PFSK-1 (cell line): ENCODE results near the gene IKZF1.

ENCODE experiments used
- FOXP2 ChIP-seq: optimal IDR thresholded peaks from 2 replicates; pipeline ENCODE3; 2011; ENCODE audit warnings: borderline replicate concordance, control low read depth, inconsistent platforms; ENCODE audit not compliant: insufficient read depth; ENCODE audit errors: extremely low read length, extremely low read depth
- POLR2AphosphoS5 ChIP-seq: IDR thresholded peaks from 2 replicates; pipeline ENCODE4 v1.6.1; 2012; ENCODE audit warnings: low read depth, mild to moderate bottlenecking, control low read depth, low read length, moderate library complexity
- REST ChIP-seq, 2 experiments: IDR thresholded peaks; 2 replicates each; pipeline versions ENCODE4 v1.6.1 to v1.8.0; 2011 to 2012; ENCODE audit warnings: low read depth in 2 of 2, low read length in 2 of 2, control low read depth in 1 of 2, inconsistent platforms in 1 of 2, mild to moderate bottlenecking in 1 of 2, moderate library complexity in 1 of 2; ENCODE audit not compliant: insufficient read depth in 1 of 2
- SIN3A ChIP-seq: IDR thresholded peaks from 2 replicates; pipeline ENCODE4 v1.6.1; 2012; ENCODE audit warnings: mild to moderate bottlenecking, low read length, moderate library complexity, borderline replicate concordance; ENCODE audit not compliant: insufficient read depth
- TAF1 ChIP-seq: IDR thresholded peaks from 2 replicates; pipeline ENCODE4 v1.6.1; 2012; ENCODE audit warnings: low read length, control low read depth, borderline replicate concordance; ENCODE audit not compliant: insufficient read depth

IKZF1 gene

DNA sequence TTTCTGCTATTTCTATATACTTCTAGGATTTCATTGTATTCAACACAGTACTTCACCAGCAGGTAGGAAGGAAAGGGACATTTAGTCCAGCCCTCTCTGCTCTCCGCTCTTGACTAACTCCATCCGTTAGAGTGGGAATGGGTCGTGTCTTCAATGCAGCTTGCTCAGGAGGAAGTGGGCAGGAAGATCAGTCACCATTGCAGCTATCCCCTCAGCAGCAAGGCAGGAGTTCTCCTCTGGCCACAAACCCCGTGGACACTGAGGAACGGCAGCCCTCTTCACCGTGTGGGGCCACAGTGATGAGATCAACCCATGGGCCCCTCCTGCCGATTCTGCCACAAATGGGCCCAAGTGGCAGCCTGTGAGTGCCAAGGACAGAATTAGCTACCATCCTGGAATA lies 30.2 kb upstream of the IKZF1 start:
- TF ChIP-seq TAF1 (no peak), SIN3A (no peak), REST (IDR thresholded peaks at IDR 0.05; ENCODE audit: insufficient read depth in 1 of 2, low read depth in 2 of 2, low read length in 2 of 2) (no peak), POLR2AphosphoS5 (no peak), FOXP2 (no peak)

DNA sequence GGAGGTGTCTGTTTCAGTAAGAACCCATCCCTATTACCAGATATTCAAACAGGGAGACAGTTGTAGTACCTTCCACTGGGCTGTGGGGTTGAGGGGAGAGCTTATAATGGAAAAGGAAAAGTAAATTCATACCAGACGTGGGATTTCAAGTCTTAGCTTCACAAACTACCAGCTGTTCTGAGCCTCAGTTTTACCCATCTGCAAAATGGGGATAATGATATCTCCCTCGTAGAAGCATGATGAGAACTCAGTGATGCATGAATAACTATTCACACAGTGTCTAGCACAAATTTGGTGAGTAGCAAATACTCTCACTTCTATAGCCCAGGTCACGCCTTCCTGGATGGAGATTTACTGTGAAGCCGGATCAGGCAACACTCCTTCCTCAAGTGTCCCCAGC lies 29.1 kb upstream of the IKZF1 start:
- no peak for TF ChIP-seq SIN3A
- no peak for TF ChIP-seq FOXP2

DNA sequence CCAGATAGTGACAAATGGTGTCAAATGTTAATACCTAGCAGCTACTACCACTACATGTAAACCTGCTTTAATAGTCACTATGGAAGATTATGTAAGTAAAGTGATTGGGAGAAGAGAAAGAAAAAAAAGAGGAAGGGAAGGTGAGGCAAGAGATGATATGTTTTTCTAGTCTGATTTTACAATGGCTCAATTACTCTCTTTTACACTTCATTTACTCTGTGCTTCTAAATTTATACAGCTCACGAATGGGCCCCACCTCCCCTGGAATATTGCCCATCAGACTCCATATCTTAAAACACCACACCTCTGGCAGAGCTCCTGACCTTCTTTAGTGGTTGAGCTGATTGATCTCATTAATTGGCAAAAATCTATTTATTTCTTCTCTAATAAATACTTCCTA lies 28.0 kb upstream of the IKZF1 start:
- TF ChIP-seq TAF1 (no peak), REST (IDR thresholded peaks at IDR 0.05; ENCODE audit: insufficient read depth in 1 of 2, low read depth in 2 of 2, low read length in 2 of 2) (no peak), FOXP2 (no peak), POLR2AphosphoS5 (no peak), SIN3A (no peak)

DNA sequence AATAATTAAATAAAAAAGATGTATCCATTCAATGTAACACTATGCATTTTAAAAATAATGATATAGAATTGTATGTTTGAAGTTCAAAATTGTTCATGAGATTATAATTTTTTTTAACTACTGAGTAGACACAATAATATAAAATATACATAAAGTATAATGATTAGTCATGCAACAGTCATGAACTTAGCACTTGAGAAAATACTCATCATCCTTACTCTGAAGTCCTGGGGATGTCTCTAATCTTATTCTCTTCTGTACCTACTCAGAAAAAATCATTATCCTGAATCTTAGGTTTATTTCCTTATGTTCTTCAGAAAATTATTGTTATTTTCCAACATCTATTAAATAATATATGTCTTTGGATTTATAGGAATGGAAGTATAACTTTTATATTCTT lies 26.4 kb upstream of the IKZF1 start:
- no peak for TF ChIP-seq POLR2AphosphoS5
- no peak for TF ChIP-seq REST (IDR thresholded peaks at IDR 0.05; ENCODE audit: insufficient read depth in 1 of 2, low read depth in 2 of 2, low read length in 2 of 2)
- TF ChIP-seq FOXP2: no peak
- no peak for TF ChIP-seq SIN3A
- no peak for TF ChIP-seq TAF1

GRCh38 chr7:50281680-50282445 lies 22.7 kb upstream of the IKZF1 start:
- TF ChIP-seq REST (IDR thresholded peaks at IDR 0.05; ENCODE audit: insufficient read depth in 1 of 2, low read depth in 2 of 2, low read length in 2 of 2) (no peak), SIN3A (no peak), TAF1 (no peak), FOXP2 (no peak)

DNA sequence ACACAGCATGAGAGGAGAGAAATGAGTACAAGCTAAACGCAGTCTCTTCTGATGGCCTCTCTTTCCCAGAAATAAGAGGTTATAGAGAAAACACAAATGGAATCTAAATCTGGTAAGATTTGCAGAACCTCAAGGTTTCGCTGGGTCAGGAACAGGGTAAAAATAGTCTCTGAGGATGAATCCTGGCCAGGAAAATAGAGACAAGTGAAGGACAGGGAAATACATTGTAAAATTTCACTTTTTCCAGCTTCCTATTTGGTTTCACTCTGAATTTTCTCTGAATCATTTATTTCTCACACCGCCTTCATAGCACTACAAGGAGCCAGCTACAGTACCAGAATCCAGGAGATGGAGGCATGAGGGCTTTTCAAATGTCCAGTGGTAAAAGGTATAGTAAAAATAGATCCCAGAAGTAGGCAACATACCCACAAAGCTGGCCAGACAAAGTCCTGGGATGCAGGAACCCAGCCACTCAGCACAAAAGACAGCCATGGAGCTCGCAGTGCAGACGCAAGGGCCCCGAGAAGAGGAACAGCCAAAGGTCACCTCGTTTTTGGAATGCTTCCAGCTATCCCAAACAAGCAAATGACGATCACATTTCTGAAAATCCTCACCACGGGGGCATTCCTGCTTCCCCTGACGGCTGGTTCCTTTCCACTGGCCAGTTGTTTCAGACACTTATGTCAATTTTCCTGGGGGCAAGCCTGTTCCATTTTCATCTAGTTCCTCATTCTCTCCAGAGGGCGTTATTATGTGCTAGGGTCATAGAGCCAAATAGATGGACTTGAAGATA lies 21.5 kb upstream of the IKZF1 start:
- TF ChIP-seq REST (IDR thresholded peaks at IDR 0.05; ENCODE audit: insufficient read depth in 1 of 2, low read depth in 2 of 2, low read length in 2 of 2) (no peak), POLR2AphosphoS5 (no peak), SIN3A (no peak), TAF1 (no peak), FOXP2 (no peak)
